Hepatocyte (in vitro differentiated cells): ENCODE measurements around the gene IRF2. TPM values are rescaled to one million over a fixed set of nuclear protein-coding genes. Genes with fewer than 3 reads are reported as not detected.

Experiments
- DNase-seq: peaks from one replicate; pipeline ENCODE4 v3.0.0-alpha.2; 2016; ENCODE audit warnings: low spot score
- H2AFZ ChIP-seq: fragments of 200-600 bp; sonication (generic); 2 replicates; pipeline ENCODE4 v1.6.0; 2016; ENCODE audit warnings: antibody characterized with exemption, mild to moderate bottlenecking
- H3K27ac ChIP-seq: fragments of 200-600 bp; sonication (generic); 2 replicates; pipeline ENCODE4 v1.5.1; 2016; ENCODE audit warnings: mild to moderate bottlenecking
- H3K27me3 ChIP-seq: fragments of 200-600 bp; sonication (generic); 2 replicates; pipeline ENCODE4 v1.6.1; 2016
- H3K36me3 ChIP-seq: fragments of 200-600 bp; sonication (generic); replicated peaks from 2 replicates; pipeline ENCODE4 v1.5.1; 2016; ENCODE audit warnings: low read depth; ENCODE audit not compliant: insufficient read depth
- H3K4me1 ChIP-seq: fragments of 200-600 bp; sonication (generic); 2 replicates; pipeline ENCODE4 v1.5.1; 2016; ENCODE audit warnings: mild to moderate bottlenecking, moderate library complexity; ENCODE audit not compliant: insufficient read depth
- H3K4me2 ChIP-seq: fragments of 200-600 bp; sonication (generic); 2 replicates; pipeline ENCODE4 v1.6.0; 2016
- H3K4me3 ChIP-seq: fragments of 200-600 bp; sonication (generic); 2 replicates; pipeline ENCODE4 v1.5.1; 2016; ENCODE audit warnings: mild to moderate bottlenecking
- H3K79me2 ChIP-seq: fragments of 200-600 bp; sonication (generic); 2 replicates; pipeline ENCODE4 v1.6.0; 2017; ENCODE audit warnings: mild to moderate bottlenecking
- H3K9me2 ChIP-seq: fragments of 200-600 bp; sonication (generic); replicated peaks from 2 replicates; pipeline ENCODE4 v1.6.0; 2017; ENCODE audit warnings: mild to moderate bottlenecking; ENCODE audit not compliant: insufficient read depth
- H3K9me3 ChIP-seq: fragments of 200-600 bp; sonication (generic); 2 replicates; pipeline ENCODE4 v1.5.1; 2016; ENCODE audit warnings: low read depth, mild to moderate bottlenecking
- H4K20me1 ChIP-seq: fragments of 200-600 bp; sonication (generic); 2 replicates; pipeline ENCODE4 v1.6.0; 2016; ENCODE audit warnings: mild to moderate bottlenecking; ENCODE audit not compliant: insufficient read depth, poor library complexity, severe bottlenecking
- CTCF ChIP-seq: fragments of 200-600 bp; sonication (generic); IDR thresholded peaks from 2 replicates; pipeline ENCODE4 v1.5.1; 2016; ENCODE audit warnings: antibody characterized with exemption, mild to moderate bottlenecking; ENCODE audit not compliant: poor library complexity
- EZH2 ChIP-seq: fragments of 200-600 bp; sonication (generic); IDR thresholded peaks from 2 replicates; pipeline ENCODE4 v1.6.1; 2016; ENCODE audit warnings: antibody characterized with exemption, mild to moderate bottlenecking, borderline replicate concordance
- EZH2phosphoT487 ChIP-seq: fragments of 200-600 bp; sonication (generic); IDR thresholded peaks from one replicate; pipeline ENCODE4 v1.6.1; 2018; ENCODE audit warnings: antibody characterized with exemption, mild to moderate bottlenecking, low read depth, moderate library complexity; ENCODE audit not compliant: unreplicated experiment, severe bottlenecking
- WGBS: methylation state at CpG from one replicate; pipeline ENCODE4 v1.1.6; 2016; ENCODE audit warnings: low lambda C conversion rate; ENCODE audit errors: missing lambda C conversion rate; 5-methylcytosine and 5-hydroxymethylcytosine counted together
- polyA plus RNA-seq: library from polyadenylated mRNA; unstranded; fragments of >200 nt; fragmentation: Nextera tagmentation; extraction: Ambion mirVana; gene quantifications from 2 replicates; pipeline ENCODE4 v1.2.1, GENCODE V29; 2016
- total RNA-seq: library from RNA; depleted of rRNA; stranded (reverse); fragments of >200 nt; gene quantifications from 2 replicates; pipeline ENCODE4 v1.2.3, GENCODE V29; 2014

Gene IRF2
- total and polyA plus RNA-seq, 2 experiments from 2014 or later, result 17.7 to 41.1 TPM

- H4K20me1 ChIP-seq, result peaks cover 24% of the 10 kb centered on the region
- peaks cover 29% of the 10 kb centered on the region for H3K4me1 ChIP-seq
- H2AFZ ChIP-seq, result no peak overlapping the region
- peaks cover 97% of the 10 kb centered on the region for H3K79me2 ChIP-seq
- DNase-seq, result no peak
- H3K27ac ChIP-seq, result peak overlapping the region; percentile 80
- H3K9me2 ChIP-seq, result no peaks in the 10 kb centered on the region
- H3K36me3 ChIP-seq, result no peaks in the 10 kb centered on the region
- TF ChIP-seq CTCF, result no peak
- TF ChIP-seq EZH2, result no peak
- TF ChIP-seq EZH2phosphoT487, result no peak
- H3K4me2 ChIP-seq, result peak overlapping the region; percentile 65
- H3K9me3 ChIP-seq, result no peaks in the 10 kb centered on the region
- no peaks in the 10 kb centered on the region for H3K27me3 ChIP-seq
- H3K4me3 ChIP-seq, result no peak overlapping the region
- 86% methylated on average over 4 of the region's 4 CpGs for WGBS
These were observed 35.0 kb downstream of the IRF2 start for GRCh38 chr4:184439386-184439785.

GRCh38 chr4:184438375-184438774 is 36.0 kb downstream of the IRF2 start:
- no peak for DNase-seq
- peaks cover 97% of the 10 kb centered on the region for H3K79me2 ChIP-seq
- H3K27ac ChIP-seq, result no peak overlapping the region
- H2AFZ ChIP-seq, result no peak overlapping the region
- H3K27me3 ChIP-seq, result no peaks in the 10 kb centered on the region
- H3K36me3 ChIP-seq, result no peaks in the 10 kb centered on the region
- WGBS, result 75% methylated on average over 9 of the region's 9 CpGs
- H4K20me1 ChIP-seq, result peaks cover 21% of the 10 kb centered on the region
- no peaks in the 10 kb centered on the region for H3K9me3 ChIP-seq
- no peak for TF ChIP-seq EZH2
- H3K4me2 ChIP-seq, result no peak overlapping the region
- H3K4me3 ChIP-seq, result no peak overlapping the region
- peaks cover 29% of the 10 kb centered on the region for H3K4me1 ChIP-seq
- H3K9me2 ChIP-seq, result no peaks in the 10 kb centered on the region

- Histone ChIP-seq H3K36me3 (no peaks in the 10 kb centered on the region), H3K9me2 (no peaks in the 10 kb centered on the region), H3K27me3 (no peaks in the 10 kb centered on the region), H3K4me3 (no peak overlapping the region), H4K20me1 (peaks cover 21% of the 10 kb centered on the region), H3K4me2 (no peak overlapping the region), H3K79me2 (peaks cover 97% of the 10 kb centered on the region), H3K27ac (no peak overlapping the region), H3K9me3 (no peaks in the 10 kb centered on the region), H3K4me1 (peaks cover 29% of the 10 kb centered on the region), H2AFZ (no peak overlapping the region)
- DNase-seq, result no peak
- 73% methylated on average over 11 of the region's 11 CpGs for WGBS
- TF ChIP-seq EZH2phosphoT487 (no peak), EZH2 (no peak), CTCF (no peak)
These were observed 36.6 kb downstream of the IRF2 start for GRCh38 chr4:184437565-184438265.

GRCh38 chr4:184434501-184435066 is 39.8 kb downstream of the IRF2 start:
- peaks cover 5% of the 10 kb centered on the region for H3K4me1 ChIP-seq
- H3K4me3 ChIP-seq, result no peak overlapping the region
- no peaks in the 10 kb centered on the region for H3K27me3 ChIP-seq
- no peaks in the 10 kb centered on the region for H3K9me2 ChIP-seq
- no peaks in the 10 kb centered on the region for H3K9me3 ChIP-seq
- H3K4me2 ChIP-seq, result no peak overlapping the region
- H4K20me1 ChIP-seq, result peaks cover 12% of the 10 kb centered on the region
- TF ChIP-seq CTCF (no peak), EZH2 (no peak), EZH2phosphoT487 (no peak)
- 80% methylated on average over 6 of the region's 6 CpGs for WGBS
- no peak overlapping the region for H3K27ac ChIP-seq
- no peaks in the 10 kb centered on the region for H3K36me3 ChIP-seq
- no peak overlapping the region for H2AFZ ChIP-seq
- no peak for DNase-seq
- H3K79me2 ChIP-seq, result peaks cover 100% of the 10 kb centered on the region
